Left colon (tissue), 2 donors: ENCODE results near the gene PARP1. TPM values are rescaled to one million over a fixed set of nuclear protein-coding genes. Genes with fewer than 3 reads are reported as not detected.
A peak's percentile ranks its signal among the peaks of the same experiment; 100 is the strongest.

Source experiments
- ATAC-seq: fragments of 200-7000 bp; cut with Tn5 transposase; one replicate; pipeline ENCODE4 v1.9.1; 2020; ENCODE audit warnings: mild to moderate bottlenecking, moderate library complexity
- DNase-seq, 2 donors: peaks; one replicate each; pipeline ENCODE4 v3.0.0-alpha.2; 2020
- intact Hi-C, 2 donors: fragments of 100-400 bp; cut with DNase I in 1 of 2; cut with micrococcal nuclease in 1 of 2; formaldehyde crosslinking; loops; one replicate each; pipeline versions ENCODE4 v1.11.2 to v1.14.0; 2022; cut with DNase I, micrococcal nuclease
- total RNA-seq, 2 donors: library from RNA; stranded (reverse); fragmentation: NEBNext Ultra II Directional; extraction: Animal tissue kit (Norgen Biotek cat#: 25700); gene quantifications; one replicate each; pipeline ENCODE4 v1.2.1, GENCODE V29; 2021
- donor health status: DM: no; HTN: no; CAD: no.
- donor health status: DM: yes; HTN: yes; CAD: no.

PARP1 gene
- total RNA-seq, 2 donors from 2014 or later: 44.8 to 48.9 TPM

GRCh38 chr1:226411619-226412018 lies 3.7 kb upstream of the PARP1 start:
- ATAC-seq (no peak), DNase-seq (no peak)
- intact Hi-C loops: no loop called here

DNA sequence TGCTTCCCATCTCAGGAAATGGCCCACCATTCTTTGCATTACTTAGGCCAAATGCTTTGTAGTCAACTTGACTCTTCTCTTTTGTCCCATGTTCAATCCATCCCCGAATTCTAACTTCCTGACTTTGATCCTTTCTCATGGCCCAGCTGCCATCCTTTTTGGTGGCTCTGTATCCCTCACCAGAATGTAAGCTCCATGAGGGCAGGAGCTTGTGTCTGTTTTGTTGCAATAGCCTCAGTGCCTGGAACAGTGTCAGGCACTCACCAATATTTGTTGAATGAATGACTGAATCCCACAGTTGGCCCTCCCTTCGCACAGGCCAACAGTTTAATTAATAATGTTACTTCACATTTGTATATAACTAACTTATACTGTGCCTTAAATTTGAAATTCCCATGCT lies 3.1 kb upstream of the PARP1 start:
- no peak for ATAC-seq
- DNase-seq: no peak
- intact Hi-C loops: no loop called here

DNA sequence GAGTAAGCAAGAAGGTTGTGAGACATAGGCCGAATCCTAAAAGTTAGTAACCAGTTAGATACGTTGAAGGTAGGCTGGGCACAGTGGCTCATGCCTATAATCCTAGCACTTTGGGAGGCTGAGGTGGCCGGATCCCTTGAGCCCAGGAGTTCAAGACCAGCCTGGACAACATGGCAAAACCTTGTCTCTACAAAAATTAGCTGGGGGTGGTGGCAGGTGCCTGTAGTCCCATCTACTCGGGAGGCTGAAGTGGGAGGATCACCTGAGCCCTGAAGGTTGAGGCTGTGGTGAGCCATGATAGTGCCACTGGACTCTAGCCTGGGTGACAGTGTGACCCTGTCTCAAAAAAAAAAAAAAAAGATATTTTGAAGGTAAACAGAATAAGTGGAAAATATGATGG lies 1.5 kb upstream of the PARP1 start:
- intact Hi-C loops: no loop called here
- ATAC-seq (no peak), DNase-seq (no peak)

- intact Hi-C loops: no loop called here
- DNase-seq (peak in 1 of 2 donors; percentile 46), ATAC-seq (no peak)
These were observed 642 bp upstream of the PARP1 start for GRCh38 chr1:226408285-226409184.

GRCh38 chr1:226407199-226407496 lies 745 bp downstream of the PARP1 start:
- intact Hi-C loops: no loop called here
- ATAC-seq (no peak), DNase-seq (no peak)

DNA sequence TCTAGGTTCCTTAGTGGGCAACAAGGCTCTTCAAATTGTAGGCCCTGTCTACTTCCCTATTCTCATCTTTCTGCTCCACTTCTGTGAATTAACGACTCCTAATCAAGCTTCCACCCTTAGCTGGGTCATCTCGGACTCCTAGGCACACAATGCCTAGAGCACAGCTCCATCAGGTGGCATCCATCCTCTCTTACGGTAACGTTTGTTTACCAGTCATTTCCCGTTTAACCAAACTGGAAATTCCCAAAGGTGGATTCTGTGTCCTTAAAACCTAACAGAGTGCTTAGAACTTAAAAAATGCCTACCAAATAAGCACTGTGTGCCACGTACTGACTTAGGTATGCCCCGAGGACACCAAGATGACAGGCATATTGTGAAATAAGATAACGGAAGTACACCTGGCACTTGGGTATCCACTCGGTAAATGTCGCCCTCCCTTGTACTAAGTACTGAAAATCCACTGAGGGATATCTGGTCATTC lies 1.5 kb downstream of the PARP1 start:
- ATAC-seq: no peak
- DNase-seq: no peak
- intact Hi-C loops: no loop called here

DNA sequence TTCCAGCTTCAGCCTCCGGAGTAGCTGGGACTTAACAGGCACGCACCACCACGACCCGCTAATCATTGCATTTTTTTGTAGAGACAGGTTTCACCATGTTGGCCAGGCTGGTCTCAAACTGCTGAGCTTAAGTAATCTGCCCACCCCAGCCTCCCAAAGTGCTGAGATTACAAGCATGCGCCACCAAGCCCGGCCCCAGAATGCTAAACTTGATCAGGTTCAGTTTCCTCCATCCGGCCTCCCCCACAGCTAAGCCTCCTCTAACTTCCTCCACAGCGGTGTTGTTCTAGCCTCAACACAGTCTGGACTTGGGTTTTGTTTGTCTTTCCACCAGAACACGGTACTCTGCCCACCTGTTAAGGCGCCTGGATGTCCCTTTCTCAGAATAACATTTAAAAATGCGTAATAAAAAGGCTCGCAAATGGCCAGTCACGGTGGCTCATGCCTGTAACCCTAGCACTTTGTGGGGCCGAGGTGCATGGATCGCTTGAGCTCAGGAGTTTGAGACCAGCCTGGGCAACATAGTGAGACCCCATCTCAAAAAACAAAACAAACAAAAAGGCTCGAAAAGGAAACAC lies 2.4 kb downstream of the PARP1 start:
- no peak for DNase-seq
- intact Hi-C loops: no loop called here
- no peak for ATAC-seq

GRCh38 chr1:226404904-226405222 lies 3.0 kb downstream of the PARP1 start:
- intact Hi-C loops: no loop called here
- DNase-seq: no peak

GRCh38 chr1:226404063-226404903 lies 3.6 kb downstream of the PARP1 start:
- ATAC-seq: no peak
- DNase-seq: no peak
- intact Hi-C loops: no loop called here

More at GRCh38 chr1:226404904-226405222, 3.0 kb downstream of the PARP1 start:
- no peak for ATAC-seq

DNA sequence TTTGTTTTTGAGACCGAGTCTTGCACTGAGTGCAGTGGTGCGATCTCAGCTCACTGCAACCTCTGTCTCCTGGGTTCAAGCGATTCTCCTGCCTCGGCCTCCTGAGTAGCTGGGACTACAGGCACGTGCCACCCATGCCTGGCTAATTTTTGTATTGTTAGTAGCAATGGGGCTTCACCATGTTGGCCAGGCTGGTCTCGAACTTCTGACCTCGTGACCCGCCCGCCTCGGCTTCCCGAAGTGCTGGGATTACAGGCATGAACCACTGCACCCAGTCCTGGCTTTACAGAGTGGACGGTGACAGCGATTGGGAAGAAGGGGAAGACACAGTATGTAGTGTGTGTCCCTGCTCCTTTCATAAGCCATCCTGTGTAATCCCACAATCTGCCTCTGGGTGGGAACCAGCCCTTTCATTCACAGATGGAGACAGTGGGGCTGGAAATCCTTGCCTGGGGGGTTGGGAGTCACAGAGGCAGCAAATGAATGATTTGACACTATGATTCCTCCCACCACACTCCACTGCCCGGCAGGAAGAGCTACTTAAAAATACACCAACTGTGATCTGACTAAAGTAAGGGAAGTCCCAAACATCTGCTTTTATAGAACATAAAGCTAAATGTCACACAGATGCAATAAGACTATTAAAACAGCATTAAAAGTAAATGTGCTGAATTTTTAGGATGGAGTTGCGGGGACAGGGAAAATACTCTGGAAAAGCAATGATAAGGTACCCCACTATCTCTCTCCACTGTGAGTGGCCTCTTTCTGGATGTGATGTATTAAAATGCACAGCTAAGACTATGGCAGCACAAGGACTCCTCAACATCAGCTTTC lies 4.5 kb downstream of the PARP1 start:
- DNase-seq (no peak), ATAC-seq (no peak)
- intact Hi-C loops: no loop called here

DNA sequence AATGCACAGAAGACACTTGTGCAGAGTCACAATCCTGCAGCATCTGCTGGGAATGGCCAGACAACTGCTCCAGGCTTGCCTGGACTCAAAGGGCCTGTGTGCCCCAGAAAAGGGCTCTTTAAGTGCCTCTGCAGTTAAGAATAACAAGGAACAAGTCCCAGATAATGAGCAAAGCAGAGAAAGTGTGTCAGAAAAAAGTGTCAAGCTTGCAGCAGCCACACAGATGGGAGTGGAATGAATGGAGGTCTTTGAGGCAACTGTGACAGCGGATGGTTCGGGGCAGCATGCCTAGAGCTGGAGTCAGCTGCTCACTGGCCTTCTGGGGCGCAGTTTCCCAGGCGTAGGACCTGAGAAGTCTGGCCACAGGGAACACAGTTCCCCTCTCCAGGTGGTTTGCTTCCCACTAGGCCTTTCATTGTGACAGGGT lies 5.1 kb downstream of the PARP1 start:
- no peak for ATAC-seq
- intact Hi-C loops: no loop called here
- no peak for DNase-seq

DNA sequence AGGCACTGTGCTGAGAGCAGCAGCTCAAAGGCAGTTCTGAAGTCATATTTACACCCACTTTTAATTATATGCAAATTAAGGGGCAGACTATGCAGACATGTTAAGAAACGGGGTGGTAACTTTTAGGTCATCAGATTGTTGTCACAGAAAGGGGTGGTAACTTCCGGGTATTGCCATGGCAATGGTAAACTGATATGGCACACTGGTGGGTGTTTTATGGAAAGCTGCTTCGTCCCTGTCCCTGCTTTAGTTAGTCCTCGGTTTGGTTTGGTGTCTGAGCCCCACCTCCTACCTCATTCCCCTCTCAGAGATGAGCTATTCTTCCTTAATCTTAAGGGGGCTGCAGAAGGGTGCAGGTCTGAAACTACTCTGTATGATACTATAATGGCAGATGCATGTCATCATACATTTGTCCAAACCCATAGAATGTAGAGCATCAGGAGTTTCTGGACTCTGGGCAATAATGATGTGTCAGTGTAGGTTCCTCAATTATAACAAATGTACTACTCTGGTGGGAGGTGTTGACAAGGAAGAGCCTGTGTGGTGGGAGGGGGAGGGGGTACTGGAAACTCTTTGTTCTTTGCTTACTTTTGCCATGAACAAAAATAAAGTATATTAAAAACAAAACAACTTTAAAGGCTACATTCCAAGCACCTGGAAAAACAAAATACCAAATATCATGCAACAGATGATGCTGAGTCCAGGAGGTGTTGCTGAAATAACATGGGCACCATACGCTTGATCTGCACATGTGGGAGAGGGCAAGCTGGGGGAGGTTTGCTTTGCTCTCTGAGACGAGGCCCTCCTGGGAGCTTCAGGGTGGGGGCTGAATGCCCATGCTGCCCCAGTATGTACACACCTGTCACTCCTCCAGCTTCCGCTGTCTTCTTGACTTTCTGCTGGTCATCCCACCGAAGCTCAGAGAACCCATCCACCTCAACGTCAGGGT lies 6.3 kb downstream of the PARP1 start:
- intact Hi-C loops: no loop called here
- no peak for DNase-seq
- ATAC-seq: no peak

DNA sequence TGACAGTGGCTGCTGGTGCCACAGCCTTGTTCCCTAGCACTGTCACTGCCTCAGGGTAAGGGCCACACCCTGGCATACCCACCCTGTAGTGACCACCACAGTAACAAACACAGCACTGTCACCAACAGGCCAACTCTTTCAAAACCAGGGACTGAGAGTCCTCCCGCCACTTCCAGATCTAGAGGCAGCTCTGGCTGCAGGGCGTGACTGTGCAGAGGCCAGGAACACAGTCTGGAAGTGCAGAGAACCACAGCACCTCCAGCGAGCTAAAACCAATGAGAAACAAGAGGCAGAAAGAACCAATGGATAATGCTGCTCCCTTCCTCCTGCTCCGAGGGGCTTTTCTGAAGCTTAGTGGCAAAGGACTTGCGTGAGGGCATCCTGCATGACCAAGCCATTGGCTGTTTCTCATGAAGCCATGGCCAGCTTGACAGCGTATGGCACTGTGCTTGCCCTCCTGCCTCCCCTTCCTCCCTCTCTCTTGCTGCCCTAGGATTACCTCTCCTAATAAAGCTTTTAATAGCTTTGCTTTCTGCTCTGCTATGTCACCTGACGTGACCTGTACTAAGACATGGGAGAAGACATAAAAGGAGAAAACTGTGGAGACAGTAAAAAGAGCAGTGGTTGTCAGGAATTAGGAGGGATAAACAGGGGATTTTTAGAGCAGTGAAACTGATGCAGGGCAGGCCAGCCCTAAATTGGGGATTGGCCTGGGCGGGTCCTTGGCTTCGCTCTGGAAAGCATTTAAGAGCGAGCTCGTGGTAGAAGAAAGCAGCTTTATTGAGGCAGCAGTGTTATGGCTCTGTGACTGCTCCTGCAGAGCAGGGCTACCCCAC lies 7.2 kb downstream of the PARP1 start:
- intact Hi-C loops: no loop called here
- ATAC-seq (no peak), DNase-seq (no peak)

DNA sequence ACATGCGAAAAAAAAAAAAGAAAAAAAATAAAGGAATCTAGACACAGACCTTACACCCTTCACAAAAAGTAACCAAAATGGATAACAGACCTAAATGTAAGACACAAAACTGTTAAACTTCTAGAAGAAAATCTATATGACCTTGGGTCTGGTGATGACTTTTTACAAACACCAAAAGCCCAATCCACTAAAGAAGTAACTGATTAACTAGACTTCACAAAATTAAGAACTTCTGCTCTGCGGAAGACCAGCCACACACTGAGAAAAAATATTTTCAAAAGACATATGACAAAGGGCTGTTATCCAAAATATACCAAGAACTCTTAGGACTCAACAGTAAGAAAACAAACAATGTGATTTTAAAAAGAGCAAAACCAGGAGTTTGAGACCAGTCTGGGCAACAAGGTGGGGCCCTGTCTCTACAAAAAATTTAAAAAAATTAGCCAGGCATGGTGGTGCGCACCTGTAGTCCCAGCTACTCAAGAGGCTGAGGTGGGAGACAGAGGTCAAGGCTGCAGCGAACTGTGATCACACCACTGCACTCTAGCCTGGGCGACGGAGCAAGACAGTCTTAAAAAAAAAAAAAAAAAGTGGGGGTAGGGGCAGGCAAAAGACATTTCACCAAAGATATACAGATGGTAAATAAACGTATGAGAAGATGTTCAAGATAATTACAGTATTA lies 9.8 kb downstream of the PARP1 start:
- no peak for ATAC-seq
- intact Hi-C loops: no loop called here

DNA sequence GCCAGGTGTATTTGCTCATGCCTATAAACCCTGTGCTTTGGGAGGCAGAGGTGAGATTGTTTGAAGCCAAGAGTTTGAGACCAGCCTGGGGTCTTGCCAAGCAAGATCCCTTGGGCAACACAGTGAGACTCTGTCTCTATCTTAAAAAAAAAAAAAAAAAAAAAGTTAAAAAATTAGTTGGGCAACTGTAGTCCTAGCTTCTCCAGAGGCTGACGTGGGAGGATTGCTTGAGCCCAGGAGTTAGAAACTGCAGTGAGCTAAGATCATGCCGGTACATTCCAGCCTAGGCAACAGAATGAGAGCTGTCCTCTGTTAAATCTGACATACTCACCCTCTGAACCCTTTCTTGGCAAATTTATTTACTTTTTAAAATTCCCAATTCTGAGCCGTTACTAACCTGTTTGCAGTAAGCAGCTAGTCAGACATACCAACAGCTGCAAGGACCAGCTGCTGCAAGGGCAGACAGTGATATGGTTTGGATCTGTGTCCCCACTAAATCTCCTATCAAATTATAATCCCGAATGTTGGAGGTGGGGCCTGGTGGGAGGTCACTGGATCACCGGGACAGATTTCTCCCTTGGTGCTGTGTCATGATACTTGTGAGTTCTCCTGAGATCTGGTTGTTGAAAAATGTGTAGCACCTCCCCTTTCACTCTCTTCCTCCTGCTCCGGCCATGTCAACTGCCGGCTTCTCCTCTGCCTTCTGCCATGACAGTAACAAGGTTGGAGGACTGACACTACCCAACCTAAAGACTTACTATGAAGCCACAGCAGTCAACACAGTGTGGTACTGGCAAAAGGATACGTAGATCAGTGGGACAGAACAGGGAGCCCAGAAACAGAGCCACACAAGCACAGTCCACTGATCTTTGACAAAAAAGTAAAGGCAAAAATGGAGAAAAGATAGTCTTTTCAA lies 10.6 kb downstream of the PARP1 start:
- DNase-seq (no peak), ATAC-seq (no peak)
- intact Hi-C loops: no loop called here

More for the DNA sequence above, 9.8 kb downstream of the PARP1 start:
- no peak for DNase-seq

DNA sequence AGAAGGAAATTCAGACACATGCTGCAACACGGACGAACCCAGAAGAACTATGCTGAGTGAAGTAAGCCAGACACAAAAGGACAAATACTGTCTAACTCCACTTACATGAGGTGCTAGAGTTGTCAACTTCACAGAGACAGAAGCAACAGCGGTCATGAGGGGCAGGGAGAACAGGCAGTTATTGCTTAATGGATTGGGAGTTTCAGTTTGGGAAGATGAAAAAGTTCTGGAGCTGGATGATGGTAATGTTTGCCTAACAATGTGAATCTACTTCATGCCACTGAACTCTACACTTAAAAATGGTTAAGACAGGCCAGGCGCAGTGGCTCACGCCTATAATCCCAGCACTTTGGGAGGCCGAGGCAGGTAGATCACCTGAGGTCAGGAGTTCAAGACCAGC lies 12.1 kb downstream of the PARP1 start:
- ATAC-seq (no peak), DNase-seq (no peak)
- intact Hi-C loops: no loop called here
